ENCODE data around the gene CSNK2B.
A peak's percentile ranks its signal among the peaks of the same experiment; 100 is the strongest.

The CSNK2B gene

GRCh38 chr6:31689249-31690110 lies 23.6 kb downstream of the CSNK2B start:
- in situ Hi-C loops (cut with MboI; ENCODE audit: low pct_unique_long_range_greater_than_20kb, low sequenced_read_pairs, unreplicated experiment) = no loop called here
- TF ChIP-seq CTCF (IDR thresholded peaks at IDR 0.05; ENCODE audit: extremely low read depth, insufficient read depth, missing control alignments) = peak; percentile 48
- DNase-seq (ENCODE audit: low spot score) = no peak

- no peak for DNase-seq (ENCODE audit: low spot score)
- in situ Hi-C loops (cut with MboI; ENCODE audit: low pct_unique_long_range_greater_than_20kb, low sequenced_read_pairs, unreplicated experiment) = no loop called here
- no peak for TF ChIP-seq CTCF (IDR thresholded peaks at IDR 0.05; ENCODE audit: extremely low read depth, insufficient read depth, missing control alignments)
Observed at GRCh38 chr6:31690231-31691077, 24.6 kb downstream of the CSNK2B start.

GRCh38 chr6:31691078-31691463 lies 25.2 kb downstream of the CSNK2B start:
- in situ Hi-C loops (cut with MboI; ENCODE audit: low pct_unique_long_range_greater_than_20kb, low sequenced_read_pairs, unreplicated experiment) = no loop called here
- TF ChIP-seq CTCF (IDR thresholded peaks at IDR 0.05; ENCODE audit: extremely low read depth, insufficient read depth, missing control alignments) = no peak
- DNase-seq (ENCODE audit: low spot score) = no peak

GRCh38 chr6:31691564-31692108 lies 25.8 kb downstream of the CSNK2B start:
- in situ Hi-C loops (cut with MboI; ENCODE audit: low pct_unique_long_range_greater_than_20kb, low sequenced_read_pairs, unreplicated experiment) = no loop called here
- no peak for TF ChIP-seq CTCF (IDR thresholded peaks at IDR 0.05; ENCODE audit: extremely low read depth, insufficient read depth, missing control alignments)
- no peak for DNase-seq (ENCODE audit: low spot score)

- in situ Hi-C loops (cut with MboI; ENCODE audit: low pct_unique_long_range_greater_than_20kb, low sequenced_read_pairs, unreplicated experiment) = no loop called here
- no peak for DNase-seq (ENCODE audit: low spot score)
- TF ChIP-seq CTCF (IDR thresholded peaks at IDR 0.05; ENCODE audit: extremely low read depth, insufficient read depth, missing control alignments) = no peak
Observed at GRCh38 chr6:31692353-31692752, 26.5 kb downstream of the CSNK2B start.

GRCh38 chr6:31692886-31693285 lies 27.0 kb downstream of the CSNK2B start:
- no peak for TF ChIP-seq CTCF (IDR thresholded peaks at IDR 0.05; ENCODE audit: extremely low read depth, insufficient read depth, missing control alignments)
- in situ Hi-C loops (cut with MboI; ENCODE audit: low pct_unique_long_range_greater_than_20kb, low sequenced_read_pairs, unreplicated experiment) = no loop called here
- DNase-seq (ENCODE audit: low spot score) = no peak
